ENCODE measurements around the gene SLC9A6. TPM values are rescaled to one million over a fixed set of nuclear protein-coding genes. Genes with fewer than 3 reads are reported as not detected.

SLC9A6 gene
- total and polyA plus RNA-seq, 2 experiments from 2014 or later: 7.2 to 17.1 TPM

DNA sequence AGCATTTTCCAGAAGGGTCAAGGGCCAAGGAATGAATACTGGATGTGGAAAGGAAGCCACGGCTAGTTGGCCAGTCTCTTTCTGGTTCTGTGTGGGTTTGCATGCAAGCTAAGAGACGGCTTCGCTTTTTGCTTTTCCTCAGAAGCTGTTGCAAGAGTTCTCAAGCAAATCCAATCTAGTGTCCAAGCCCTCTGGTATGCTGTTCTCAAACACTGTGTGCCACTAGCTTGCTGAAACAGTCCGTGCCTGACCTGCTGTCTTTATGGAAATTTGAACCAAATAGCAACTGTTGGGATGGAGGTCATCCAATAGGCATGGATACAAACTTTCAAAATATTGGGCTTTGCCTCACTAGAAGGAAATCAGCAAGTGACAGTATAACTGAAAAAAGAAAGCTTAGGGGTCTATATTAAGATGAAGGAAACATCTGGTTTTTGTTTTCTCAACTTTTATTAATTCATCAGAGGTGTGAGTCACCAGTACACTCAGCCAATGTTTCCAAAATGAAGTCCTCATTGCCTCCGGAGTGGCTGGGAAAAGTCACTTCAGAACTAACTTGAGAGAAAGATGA, 70.5 kb downstream of the SLC9A6 start (continued):
- TF ChIP-seq ZNF114 (CRISPR knock-in tag; IDR thresholded peaks at IDR 0.05) (no peak), ZNF331 (CRISPR knock-in tag; IDR thresholded peaks at IDR 0.05; ENCODE audit: low read depth) (no peak), STAT1 (IDR thresholded peaks at IDR 0.05; ENCODE audit: unreplicated experiment) (no peak), JUNB (IDR thresholded peaks at IDR 0.05; ENCODE audit: unreplicated experiment) (no peak)

DNA sequence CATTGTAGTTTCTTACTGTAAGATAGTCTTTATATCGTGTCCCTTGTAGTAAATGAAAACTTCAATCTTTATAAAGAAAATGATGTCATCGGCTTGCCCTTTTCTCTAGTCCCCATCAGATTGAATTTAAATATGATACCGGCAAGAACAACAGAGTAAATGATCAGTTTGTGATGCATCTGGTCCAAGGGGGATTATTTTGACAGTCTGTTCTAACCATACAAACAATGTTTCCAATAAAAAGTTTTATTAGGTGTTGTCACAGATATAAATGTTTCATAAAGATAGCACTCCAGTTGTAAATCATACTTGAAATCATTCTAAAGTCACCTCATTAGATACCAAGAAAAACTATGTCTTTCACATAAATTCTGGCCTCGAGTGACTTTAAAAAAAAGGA, 72.3 kb downstream of the SLC9A6 start:
- H3K4me3 Mint-ChIP-seq: no peak overlapping the region
- H3K36me3 Mint-ChIP-seq (ENCODE audit: low read depth): no peaks in the 10 kb centered on the region
- DNase-seq (ENCODE audit: low spot score): no peak
- no peaks in the 10 kb centered on the region for H4K20me1 ChIP-seq (replicated peaks; ENCODE audit: insufficient read depth)
- no peaks in the 10 kb centered on the region for H3K27me3 ChIP-seq (ENCODE audit: insufficient read depth)
- H3K9me2 ChIP-seq (ENCODE audit: insufficient read depth): no peaks in the 10 kb centered on the region
- no peaks in the 10 kb centered on the region for H3K9me3 Mint-ChIP-seq
- H3K27ac Mint-ChIP-seq: no peak overlapping the region
- H3K27me3 Mint-ChIP-seq (ENCODE audit: insufficient read depth, low read depth, poor library complexity): no peaks in the 10 kb centered on the region
- no peak overlapping the region for H3K4me3 ChIP-seq
- no peaks in the 10 kb centered on the region for H3K4me1 Mint-ChIP-seq
- H3F3A ChIP-seq (replicated peaks; ENCODE audit: low read depth): no peaks in the 10 kb centered on the region
- H3K4me2 ChIP-seq: no peak overlapping the region
- TF ChIP-seq STAT1 (IDR thresholded peaks at IDR 0.05; ENCODE audit: unreplicated experiment) (no peak), JUNB (IDR thresholded peaks at IDR 0.05; ENCODE audit: unreplicated experiment) (no peak), CREB1 (CRISPR knock-in tag; IDR thresholded peaks at IDR 0.05; ENCODE audit: low read depth) (no peak), EZH2 (IDR thresholded peaks at IDR 0.05; ENCODE audit: low read depth, unreplicated experiment) (no peak), ZNF114 (CRISPR knock-in tag; IDR thresholded peaks at IDR 0.05) (no peak), EZH2phosphoT487 (IDR thresholded peaks at IDR 0.05; ENCODE audit: unreplicated experiment) (no peak), POLR2AphosphoS5 (IDR thresholded peaks at IDR 0.05; ENCODE audit: low read depth) (no peak), NANOG (IDR thresholded peaks at IDR 0.05; ENCODE audit: borderline replicate concordance) (no peak), ZNF331 (CRISPR knock-in tag; IDR thresholded peaks at IDR 0.05; ENCODE audit: low read depth) (no peak)
- TF ChIP-seq, protein P1, sequence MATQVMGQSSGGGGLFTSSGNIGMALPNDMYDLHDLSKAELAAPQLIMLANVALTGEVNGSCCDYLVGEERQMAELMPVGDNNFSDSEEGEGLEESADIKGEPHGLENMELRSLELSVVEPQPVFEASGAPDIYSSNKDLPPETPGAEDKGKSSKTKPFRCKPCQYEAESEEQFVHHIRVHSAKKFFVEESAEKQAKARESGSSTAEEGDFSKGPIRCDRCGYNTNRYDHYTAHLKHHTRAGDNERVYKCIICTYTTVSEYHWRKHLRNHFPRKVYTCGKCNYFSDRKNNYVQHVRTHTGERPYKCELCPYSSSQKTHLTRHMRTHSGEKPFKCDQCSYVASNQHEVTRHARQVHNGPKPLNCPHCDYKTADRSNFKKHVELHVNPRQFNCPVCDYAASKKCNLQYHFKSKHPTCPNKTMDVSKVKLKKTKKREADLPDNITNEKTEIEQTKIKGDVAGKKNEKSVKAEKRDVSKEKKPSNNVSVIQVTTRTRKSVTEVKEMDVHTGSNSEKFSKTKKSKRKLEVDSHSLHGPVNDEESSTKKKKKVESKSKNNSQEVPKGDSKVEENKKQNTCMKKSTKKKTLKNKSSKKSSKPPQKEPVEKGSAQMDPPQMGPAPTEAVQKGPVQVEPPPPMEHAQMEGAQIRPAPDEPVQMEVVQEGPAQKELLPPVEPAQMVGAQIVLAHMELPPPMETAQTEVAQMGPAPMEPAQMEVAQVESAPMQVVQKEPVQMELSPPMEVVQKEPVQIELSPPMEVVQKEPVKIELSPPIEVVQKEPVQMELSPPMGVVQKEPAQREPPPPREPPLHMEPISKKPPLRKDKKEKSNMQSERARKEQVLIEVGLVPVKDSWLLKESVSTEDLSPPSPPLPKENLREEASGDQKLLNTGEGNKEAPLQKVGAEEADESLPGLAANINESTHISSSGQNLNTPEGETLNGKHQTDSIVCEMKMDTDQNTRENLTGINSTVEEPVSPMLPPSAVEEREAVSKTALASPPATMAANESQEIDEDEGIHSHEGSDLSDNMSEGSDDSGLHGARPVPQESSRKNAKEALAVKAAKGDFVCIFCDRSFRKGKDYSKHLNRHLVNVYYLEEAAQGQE (IDR thresholded peaks at IDR 0.05; ENCODE audit: unreplicated experiment): no peak
- TF ChIP-seq, protein P2, sequence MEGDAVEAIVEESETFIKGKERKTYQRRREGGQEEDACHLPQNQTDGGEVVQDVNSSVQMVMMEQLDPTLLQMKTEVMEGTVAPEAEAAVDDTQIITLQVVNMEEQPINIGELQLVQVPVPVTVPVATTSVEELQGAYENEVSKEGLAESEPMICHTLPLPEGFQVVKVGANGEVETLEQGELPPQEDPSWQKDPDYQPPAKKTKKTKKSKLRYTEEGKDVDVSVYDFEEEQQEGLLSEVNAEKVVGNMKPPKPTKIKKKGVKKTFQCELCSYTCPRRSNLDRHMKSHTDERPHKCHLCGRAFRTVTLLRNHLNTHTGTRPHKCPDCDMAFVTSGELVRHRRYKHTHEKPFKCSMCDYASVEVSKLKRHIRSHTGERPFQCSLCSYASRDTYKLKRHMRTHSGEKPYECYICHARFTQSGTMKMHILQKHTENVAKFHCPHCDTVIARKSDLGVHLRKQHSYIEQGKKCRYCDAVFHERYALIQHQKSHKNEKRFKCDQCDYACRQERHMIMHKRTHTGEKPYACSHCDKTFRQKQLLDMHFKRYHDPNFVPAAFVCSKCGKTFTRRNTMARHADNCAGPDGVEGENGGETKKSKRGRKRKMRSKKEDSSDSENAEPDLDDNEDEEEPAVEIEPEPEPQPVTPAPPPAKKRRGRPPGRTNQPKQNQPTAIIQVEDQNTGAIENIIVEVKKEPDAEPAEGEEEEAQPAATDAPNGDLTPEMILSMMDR (conservative IDR thresholded peaks at IDR 0.05; ENCODE audit: low read depth in 2 of 2): no peak
- TF ChIP-seq, protein P3, sequence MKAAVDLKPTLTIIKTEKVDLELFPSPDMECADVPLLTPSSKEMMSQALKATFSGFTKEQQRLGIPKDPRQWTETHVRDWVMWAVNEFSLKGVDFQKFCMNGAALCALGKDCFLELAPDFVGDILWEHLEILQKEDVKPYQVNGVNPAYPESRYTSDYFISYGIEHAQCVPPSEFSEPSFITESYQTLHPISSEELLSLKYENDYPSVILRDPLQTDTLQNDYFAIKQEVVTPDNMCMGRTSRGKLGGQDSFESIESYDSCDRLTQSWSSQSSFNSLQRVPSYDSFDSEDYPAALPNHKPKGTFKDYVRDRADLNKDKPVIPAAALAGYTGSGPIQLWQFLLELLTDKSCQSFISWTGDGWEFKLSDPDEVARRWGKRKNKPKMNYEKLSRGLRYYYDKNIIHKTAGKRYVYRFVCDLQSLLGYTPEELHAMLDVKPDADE (IDR thresholded peaks at IDR 0.05): no peak
- TF ChIP-seq, protein P4, sequence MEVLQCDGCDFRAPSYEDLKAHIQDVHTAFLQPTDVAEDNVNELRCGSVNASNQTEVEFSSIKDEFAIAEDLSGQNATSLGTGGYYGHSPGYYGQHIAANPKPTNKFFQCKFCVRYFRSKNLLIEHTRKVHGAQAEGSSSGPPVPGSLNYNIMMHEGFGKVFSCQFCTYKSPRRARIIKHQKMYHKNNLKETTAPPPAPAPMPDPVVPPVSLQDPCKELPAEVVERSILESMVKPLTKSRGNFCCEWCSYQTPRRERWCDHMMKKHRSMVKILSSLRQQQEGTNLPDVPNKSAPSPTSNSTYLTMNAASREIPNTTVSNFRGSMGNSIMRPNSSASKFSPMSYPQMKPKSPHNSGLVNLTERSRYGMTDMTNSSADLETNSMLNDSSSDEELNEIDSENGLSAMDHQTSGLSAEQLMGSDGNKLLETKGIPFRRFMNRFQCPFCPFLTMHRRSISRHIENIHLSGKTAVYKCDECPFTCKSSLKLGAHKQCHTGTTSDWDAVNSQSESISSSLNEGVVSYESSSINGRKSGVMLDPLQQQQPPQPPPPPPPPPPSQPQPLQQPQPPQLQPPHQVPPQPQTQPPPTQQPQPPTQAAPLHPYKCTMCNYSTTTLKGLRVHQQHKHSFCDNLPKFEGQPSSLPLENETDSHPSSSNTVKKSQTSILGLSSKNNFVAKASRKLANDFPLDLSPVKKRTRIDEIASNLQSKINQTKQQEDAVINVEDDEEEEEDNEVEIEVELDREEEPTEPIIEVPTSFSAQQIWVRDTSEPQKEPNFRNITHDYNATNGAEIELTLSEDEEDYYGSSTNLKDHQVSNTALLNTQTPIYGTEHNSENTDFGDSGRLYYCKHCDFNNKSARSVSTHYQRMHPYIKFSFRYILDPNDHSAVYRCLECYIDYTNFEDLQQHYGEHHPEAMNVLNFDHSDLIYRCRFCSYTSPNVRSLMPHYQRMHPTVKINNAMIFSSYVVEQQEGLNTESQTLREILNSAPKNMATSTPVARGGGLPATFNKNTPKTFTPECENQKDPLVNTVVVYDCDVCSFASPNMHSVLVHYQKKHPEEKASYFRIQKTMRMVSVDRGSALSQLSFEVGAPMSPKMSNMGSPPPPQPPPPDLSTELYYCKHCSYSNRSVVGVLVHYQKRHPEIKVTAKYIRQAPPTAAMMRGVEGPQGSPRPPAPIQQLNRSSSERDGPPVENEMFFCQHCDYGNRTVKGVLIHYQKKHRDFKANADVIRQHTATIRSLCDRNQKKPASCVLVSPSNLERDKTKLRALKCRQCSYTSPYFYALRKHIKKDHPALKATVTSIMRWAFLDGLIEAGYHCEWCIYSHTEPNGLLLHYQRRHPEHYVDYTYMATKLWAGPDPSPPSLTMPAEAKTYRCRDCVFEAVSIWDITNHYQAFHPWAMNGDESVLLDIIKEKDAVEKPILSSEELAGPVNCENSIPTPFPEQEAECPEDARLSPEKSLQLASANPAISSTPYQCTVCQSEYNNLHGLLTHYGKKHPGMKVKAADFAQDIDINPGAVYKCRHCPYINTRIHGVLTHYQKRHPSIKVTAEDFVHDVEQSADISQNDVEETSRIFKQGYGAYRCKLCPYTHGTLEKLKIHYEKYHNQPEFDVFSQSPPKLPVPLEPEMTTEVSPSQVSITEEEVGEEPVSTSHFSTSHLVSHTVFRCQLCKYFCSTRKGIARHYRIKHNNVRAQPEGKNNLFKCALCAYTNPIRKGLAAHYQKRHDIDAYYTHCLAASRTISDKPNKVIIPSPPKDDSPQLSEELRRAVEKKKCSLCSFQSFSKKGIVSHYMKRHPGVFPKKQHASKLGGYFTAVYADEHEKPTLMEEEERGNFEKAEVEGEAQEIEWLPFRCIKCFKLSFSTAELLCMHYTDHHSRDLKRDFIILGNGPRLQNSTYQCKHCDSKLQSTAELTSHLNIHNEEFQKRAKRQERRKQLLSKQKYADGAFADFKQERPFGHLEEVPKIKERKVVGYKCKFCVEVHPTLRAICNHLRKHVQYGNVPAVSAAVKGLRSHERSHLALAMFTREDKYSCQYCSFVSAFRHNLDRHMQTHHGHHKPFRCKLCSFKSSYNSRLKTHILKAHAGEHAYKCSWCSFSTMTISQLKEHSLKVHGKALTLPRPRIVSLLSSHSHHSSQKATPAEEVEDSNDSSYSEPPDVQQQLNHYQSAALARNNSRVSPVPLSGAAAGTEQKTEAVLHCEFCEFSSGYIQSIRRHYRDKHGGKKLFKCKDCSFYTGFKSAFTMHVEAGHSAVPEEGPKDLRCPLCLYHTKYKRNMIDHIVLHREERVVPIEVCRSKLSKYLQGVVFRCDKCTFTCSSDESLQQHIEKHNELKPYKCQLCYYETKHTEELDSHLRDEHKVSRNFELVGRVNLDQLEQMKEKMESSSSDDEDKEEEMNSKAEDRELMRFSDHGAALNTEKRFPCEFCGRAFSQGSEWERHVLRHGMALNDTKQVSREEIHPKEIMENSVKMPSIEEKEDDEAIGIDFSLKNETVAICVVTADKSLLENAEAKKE (CRISPR knock-in tag; IDR thresholded peaks at IDR 0.05): no peak
- no peak for ATAC-seq
- H3K4me1 ChIP-seq (ENCODE audit: insufficient read depth): no peaks in the 10 kb centered on the region
- no peak overlapping the region for H2AFZ ChIP-seq
- no peaks in the 10 kb centered on the region for H3K79me2 ChIP-seq (replicated peaks; ENCODE audit: insufficient read depth)
- no peaks in the 10 kb centered on the region for H3K36me3 ChIP-seq (ENCODE audit: insufficient read depth)
- H3K27ac ChIP-seq (ENCODE audit: low read depth): no peak overlapping the region
